HG03280 (cell line): ENCODE measurements around the gene ETFRF1.
A peak's percentile ranks its signal among the peaks of the same experiment; 100 is the strongest.

Experiments used
- ATAC-seq: cut with Tn5 transposase; IDR thresholded peaks from one replicate; pipeline ENCODE4 v1.9.1; 2021; ENCODE audit warnings: mild to moderate bottlenecking, moderate library complexity; ENCODE audit not compliant: unreplicated experiment

Gene ETFRF1

GRCh38 chr12:25195056-25195971 lies at the start of gene ETFRF1, which contains the start of gene DNAI7:
TSS of gene ETFRF1 (plus strand) at chr12:25195237. CDS start at chr12:25203957, 8,720 bp downstream.
TSS of gene DNAI7 (minus strand) at chr12:25195160. CDS start at chr12:25195078, 82 bp downstream.
- ATAC-seq: peak; percentile 97

GRCh38 chr12:25146686-25147085 lies 48.4 kb upstream of the ETFRF1 start:
- ATAC-seq: no peak

- no peak for ATAC-seq
These were observed 43.6 kb upstream of the ETFRF1 start for GRCh38 chr12:25151476-25151875.

- no peak for ATAC-seq
These were observed 43.0 kb upstream of the ETFRF1 start for GRCh38 chr12:25152055-25152454.

- no peak for ATAC-seq
These were observed 39.9 kb upstream of the ETFRF1 start for GRCh38 chr12:25155022-25155576.

GRCh38 chr12:25156061-25156460 lies 39.0 kb upstream of the ETFRF1 start:
- ATAC-seq: no peak

GRCh38 chr12:25162866-25163265 lies 32.2 kb upstream of the ETFRF1 start:
- no peak for ATAC-seq

- ATAC-seq: no peak
These were observed 12.3 kb upstream of the ETFRF1 start for GRCh38 chr12:25182765-25183164.

- ATAC-seq: no peak
These were observed 10.9 kb upstream of the ETFRF1 start for GRCh38 chr12:25184132-25184531.

- no peak for ATAC-seq
These were observed 8.8 kb upstream of the ETFRF1 start for GRCh38 chr12:25186038-25186787.

- ATAC-seq: peak; percentile 88
These were observed 8.1 kb upstream of the ETFRF1 start for GRCh38 chr12:25186788-25187402.

- ATAC-seq: no peak
These were observed 7.3 kb upstream of the ETFRF1 start for GRCh38 chr12:25187781-25188180.

- no peak for ATAC-seq
These were observed 5.4 kb upstream of the ETFRF1 start for GRCh38 chr12:25189656-25190055.

- no peak for ATAC-seq
These were observed 4.2 kb upstream of the ETFRF1 start for GRCh38 chr12:25190793-25191192.

- ATAC-seq: no peak
These were observed 823 bp upstream of the ETFRF1 start for GRCh38 chr12:25194214-25194613.

- ATAC-seq: no peak
These were observed 348 bp upstream of the ETFRF1 start for GRCh38 chr12:25194722-25195055.

GRCh38 chr12:25197608-25198007 lies 2.6 kb downstream of the ETFRF1 start:
- no peak for ATAC-seq

GRCh38 chr12:25200703-25201102 lies 5.7 kb downstream of the ETFRF1 start:
- ATAC-seq: no peak

- ATAC-seq: no peak
These were observed 7.1 kb downstream of the ETFRF1 start for GRCh38 chr12:25202137-25202536.

GRCh38 chr12:25207411-25207810 lies 12.4 kb downstream of the ETFRF1 start:
- no peak for ATAC-seq

GRCh38 chr12:25207846-25208245 lies 12.8 kb downstream of the ETFRF1 start:
- ATAC-seq: no peak
